Heart left ventricle (tissue), 16 donors: ENCODE results near the gene CCSER1. TPM values are rescaled to one million over a fixed set of nuclear protein-coding genes. Genes with fewer than 3 reads are reported as not detected.

ENCODE experiments used
- ATAC-seq, 4 donors: fragments of 200-7000 bp; cut with Tn5 transposase; one replicate each; pipeline ENCODE4 v1.9.1; 2020 to 2022; ENCODE audit warnings: moderate library complexity in 4 of 4, mild to moderate bottlenecking in 3 of 4, moderate number of reproducible peaks in 1 of 4
- DNase-seq, 5 donors: peaks; one replicate each; pipeline ENCODE4 v3.0.0-alpha.2; 2020
- H3K27ac ChIP-seq, 12 donors: fragments of 200-600 bp; sonication (generic) in 4 of 12; one replicate each; pipeline versions ENCODE4 v1.5.0 to v1.8.0; 2016 to 2022; ENCODE audit warnings: mild to moderate bottlenecking in 2 of 12
- H3K27me3 ChIP-seq, 9 donors: fragments of 200-600 bp; sonication (generic) in 2 of 9; one replicate each; pipeline versions ENCODE4 v1.5.1 to v1.8.0; 2016 to 2022; ENCODE audit warnings: mild to moderate bottlenecking in 3 of 9
- H3K36me3 ChIP-seq, 9 donors: fragments of 200-600 bp; sonication (generic) in 2 of 9; one replicate each; pipeline versions ENCODE4 v1.5.0 to v1.8.0; 2018 to 2022; ENCODE audit warnings: mild to moderate bottlenecking in 2 of 9
- H3K4me1 ChIP-seq, 12 donors: fragments of 200-600 bp; sonication (generic) in 4 of 12; one replicate each; pipeline versions ENCODE4 v1.5.0 to v1.8.0; 2016 to 2022; ENCODE audit warnings: mild to moderate bottlenecking in 3 of 12
- H3K4me3 ChIP-seq, 12 donors: fragments of 200-600 bp; sonication (generic) in 4 of 12; one replicate each; pipeline versions ENCODE4 v1.5.0 to v1.8.0; 2017 to 2022; ENCODE audit warnings: mild to moderate bottlenecking in 9 of 12, moderate library complexity in 4 of 12
- H3K9me3 ChIP-seq, 12 donors: fragments of 200-600 bp; sonication (generic) in 4 of 12; one replicate each; pipeline versions ENCODE4 v1.5.0 to v1.8.0; 2016 to 2022; ENCODE audit warnings: mild to moderate bottlenecking in 1 of 12
- POLR2A ChIP-seq, 2 donors: fragments of 450-650 bp; IDR thresholded peaks; one replicate each; pipeline ENCODE4 v1.6.1; 2017; ENCODE audit warnings: antibody characterized with exemption in 2 of 2, mild to moderate bottlenecking in 2 of 2, moderate library complexity in 2 of 2
- WGBS, 4 donors: extraction: QIAGEN DNeasy Blood & Tissue Kit in 2 of 4; methylation state at CpG; one replicate each; pipeline versions ENCODE4 v1.1.5 to v1.1.7; 2013 to 2018; 5-methylcytosine and 5-hydroxymethylcytosine counted together
- intact Hi-C, 10 donors: fragments of 100-400 bp; cut with DNase I; formaldehyde crosslinking; loops; one replicate each; pipeline versions ENCODE4 v1.11.1 to v1.14.2; 2022
- polyA plus RNA-seq, 2 donors: library from polyadenylated mRNA; stranded (reverse); fragments of 200-250 nt; gene quantifications; one replicate each; pipeline ENCODE4 v1.2.3, GENCODE V29; 2013
- total RNA-seq, 9 donors: library from RNA; depleted of rRNA in 2 of 9; stranded (reverse); fragments of >200 nt in 2 of 9; fragmentation: NEBNext Ultra II Directional in 3 of 9; extraction: Animal tissue kit (Norgen Biotek cat#: 25700) in 3 of 9; gene quantifications; one replicate each; pipeline versions ENCODE4 v1.1.0 to v1.2.4, GENCODE V29; 2016 to 2023
- TF ChIP-seq, protein P1 (sequence below), 12 donors: fragments of 200-600 bp; sonication (generic) in 4 of 12; IDR thresholded peaks; one replicate each; pipeline versions ENCODE4 v1.5.0 to v1.8.0; 2018 to 2022; ENCODE audit warnings: antibody characterized with exemption in 12 of 12, mild to moderate bottlenecking in 5 of 12
- donor health status: ischemic (EF 13 %, LVEDD 7.1; RV severe dilation, severe dysfunction).
- donor health status: healthy with polysubstance abuse.
- donor health status: DM: no; HTN: yes; CAD: no.
- donor health status: DM: no; HTN: no; CAD: no.
- donor health status: ischemic (EF 25% LVEDD 6.9; RV normal size, moderate dysfunction).
- donor health status: ischemic (EF 25% LVEDD 5.7; RV mildly dilated, moderate dysfunction).
- donor health status: healthy.
- donor health status: DM: yes; HTN: yes; CAD: no.
- donor health status: ischemic (EF 35%, LVEDD 5.7; RV mildly dilated, moderate dysfunction).
- donor health status: nonischemic (EF 11% LVEDD 7.7; RV severe dilation, severe dysfunction).
- donor health status: DM: yes; HTN: yes; CAD: no.
- donor health status: PGD.
- donor health status: ischemic (EF 29% LVEDD 5.4; RV normal size, mild dysfunction).
- donor health status: nonischemic (EF 23%, LVEDD 6.1; RV moderate dilation, normal function).

Gene CCSER1
- total and polyA plus RNA-seq, 11 donors, result 2.5 to 15.8 (median 12.2) TPM

DNA sequence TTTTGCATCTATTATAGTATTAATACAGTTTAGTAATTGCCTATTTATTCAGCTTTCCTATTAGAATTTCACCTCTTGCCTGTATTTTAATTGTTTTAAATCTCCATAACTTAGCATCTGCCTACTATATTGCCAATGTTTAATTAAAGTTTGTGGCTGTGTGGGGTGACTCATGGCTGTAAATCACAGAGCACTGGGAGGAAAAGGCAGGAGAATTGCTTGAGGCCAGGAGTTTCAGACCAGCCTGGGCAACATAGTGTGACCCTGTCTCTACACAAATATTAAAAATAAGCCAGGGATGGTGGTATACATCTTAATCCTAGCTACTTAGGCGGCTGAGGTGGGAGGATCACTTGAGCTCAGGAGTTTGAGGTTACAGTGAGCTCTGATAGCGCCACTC is 14.5 kb upstream of the CCSER1 start:
- 85 to 88% (median 86%) methylated on average over 2 of the region's 2 CpGs for WGBS, 4 donors
- intact Hi-C loops, result no loop called here
- Histone ChIP-seq H3K27me3 (peaks cover 0 to 2% (median 0%) of the 10 kb centered on the region in 9 donors), H3K9me3 (no peaks in the 10 kb centered on the region), H3K4me3 (no peak overlapping the region), H3K4me1 (no peaks in the 10 kb centered on the region), H3K36me3 (no peaks in the 10 kb centered on the region), H3K27ac (no peak overlapping the region)
- ATAC-seq (no peak), DNase-seq (no peak)
- no peak for TF ChIP-seq POLR2A (IDR thresholded peaks at IDR 0.05)
- TF ChIP-seq, protein P1, sequence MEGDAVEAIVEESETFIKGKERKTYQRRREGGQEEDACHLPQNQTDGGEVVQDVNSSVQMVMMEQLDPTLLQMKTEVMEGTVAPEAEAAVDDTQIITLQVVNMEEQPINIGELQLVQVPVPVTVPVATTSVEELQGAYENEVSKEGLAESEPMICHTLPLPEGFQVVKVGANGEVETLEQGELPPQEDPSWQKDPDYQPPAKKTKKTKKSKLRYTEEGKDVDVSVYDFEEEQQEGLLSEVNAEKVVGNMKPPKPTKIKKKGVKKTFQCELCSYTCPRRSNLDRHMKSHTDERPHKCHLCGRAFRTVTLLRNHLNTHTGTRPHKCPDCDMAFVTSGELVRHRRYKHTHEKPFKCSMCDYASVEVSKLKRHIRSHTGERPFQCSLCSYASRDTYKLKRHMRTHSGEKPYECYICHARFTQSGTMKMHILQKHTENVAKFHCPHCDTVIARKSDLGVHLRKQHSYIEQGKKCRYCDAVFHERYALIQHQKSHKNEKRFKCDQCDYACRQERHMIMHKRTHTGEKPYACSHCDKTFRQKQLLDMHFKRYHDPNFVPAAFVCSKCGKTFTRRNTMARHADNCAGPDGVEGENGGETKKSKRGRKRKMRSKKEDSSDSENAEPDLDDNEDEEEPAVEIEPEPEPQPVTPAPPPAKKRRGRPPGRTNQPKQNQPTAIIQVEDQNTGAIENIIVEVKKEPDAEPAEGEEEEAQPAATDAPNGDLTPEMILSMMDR (IDR thresholded peaks at IDR 0.05), result no peak

DNA sequence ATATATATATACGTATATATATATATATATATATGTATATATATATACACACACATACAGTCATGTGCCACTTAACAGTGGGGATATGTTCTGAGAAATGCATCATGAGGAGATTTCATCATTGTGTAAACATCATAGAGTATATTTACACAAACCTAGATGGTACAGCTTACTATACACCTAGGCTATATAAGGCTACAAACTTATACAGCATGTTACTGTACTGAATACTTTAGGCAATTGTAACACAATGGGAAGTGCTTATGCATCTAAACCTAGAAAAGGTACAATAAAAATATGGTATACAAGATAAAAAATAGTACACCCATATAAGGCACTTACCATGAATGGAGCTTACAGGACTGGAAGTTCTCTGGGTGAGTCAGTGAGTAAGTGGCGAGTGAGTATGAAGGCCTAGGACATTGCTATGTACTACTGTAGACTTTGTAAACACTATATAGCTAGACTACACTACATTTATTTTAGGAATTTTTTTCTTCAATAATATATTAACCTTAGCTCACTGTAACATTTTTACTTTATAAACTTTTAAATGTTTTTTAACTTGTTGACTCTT is 13.2 kb upstream of the CCSER1 start:
- Histone ChIP-seq H3K4me1 (no peaks in the 10 kb centered on the region), H3K4me3 (no peak overlapping the region), H3K27me3 (no peaks in the 10 kb centered on the region), H3K27ac (no peak overlapping the region), H3K9me3 (no peaks in the 10 kb centered on the region), H3K36me3 (no peaks in the 10 kb centered on the region)
- intact Hi-C loops, result no loop called here
- DNase-seq (no peak), ATAC-seq (no peak)
- no peak for TF ChIP-seq POLR2A (IDR thresholded peaks at IDR 0.05)
- TF ChIP-seq, protein P1 (IDR thresholded peaks at IDR 0.05), result no peak
- 47 to 81% (median 56%) methylated on average over 2 of the region's 2 CpGs for WGBS, 4 donors

DNA sequence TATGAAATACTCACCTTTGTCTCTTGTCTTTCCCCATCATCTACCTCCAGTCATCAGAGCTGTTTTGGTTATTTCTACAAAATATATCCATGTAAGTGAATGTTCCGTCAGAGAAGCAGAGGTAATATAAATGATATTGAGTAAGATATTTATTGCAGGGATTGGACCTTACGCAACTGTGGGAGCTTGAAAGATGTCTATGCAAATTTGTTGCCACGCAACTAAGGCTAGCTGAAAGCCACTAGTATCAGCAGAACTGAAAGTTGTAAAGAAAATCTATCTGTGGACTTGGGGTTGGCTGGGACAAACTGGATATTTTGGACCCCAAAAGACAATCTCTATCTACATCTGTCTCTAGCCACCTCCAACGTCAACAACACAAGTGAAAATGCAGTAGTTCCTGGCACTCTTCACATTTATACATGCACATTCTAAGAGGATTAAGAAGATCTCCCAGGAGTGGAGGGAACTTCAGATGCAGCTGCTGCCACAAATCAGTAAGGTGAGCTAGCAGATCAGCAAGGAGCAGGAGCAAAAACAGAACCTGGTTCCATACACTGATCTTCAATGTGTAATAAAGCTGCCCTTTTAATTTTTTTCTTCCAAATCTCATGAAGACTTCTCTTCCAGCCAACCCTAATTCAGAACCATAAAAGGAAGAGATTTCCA is 8.5 kb upstream of the CCSER1 start:
- no peaks in the 10 kb centered on the region for H3K27me3 ChIP-seq
- no peak for ATAC-seq
- no peak overlapping the region for H3K4me3 ChIP-seq
- 30 to 56% (median 48%) methylated on average over 4 of the region's 4 CpGs for WGBS, 4 donors
- H3K36me3 ChIP-seq, result no peaks in the 10 kb centered on the region
- intact Hi-C loops, result loop anchor here in 1 of 10 donors (5.0 kb wide), 1 partner anchor 174 kb away; no protein-coding TSS in a partner anchor
- DNase-seq, result no peak
- no peak for TF ChIP-seq POLR2A (IDR thresholded peaks at IDR 0.05)
- TF ChIP-seq, protein P1 (IDR thresholded peaks at IDR 0.05), result no peak
- H3K9me3 ChIP-seq, result no peaks in the 10 kb centered on the region
- H3K4me1 ChIP-seq, result no peaks in the 10 kb centered on the region
- H3K27ac ChIP-seq, result no peak overlapping the region

DNA sequence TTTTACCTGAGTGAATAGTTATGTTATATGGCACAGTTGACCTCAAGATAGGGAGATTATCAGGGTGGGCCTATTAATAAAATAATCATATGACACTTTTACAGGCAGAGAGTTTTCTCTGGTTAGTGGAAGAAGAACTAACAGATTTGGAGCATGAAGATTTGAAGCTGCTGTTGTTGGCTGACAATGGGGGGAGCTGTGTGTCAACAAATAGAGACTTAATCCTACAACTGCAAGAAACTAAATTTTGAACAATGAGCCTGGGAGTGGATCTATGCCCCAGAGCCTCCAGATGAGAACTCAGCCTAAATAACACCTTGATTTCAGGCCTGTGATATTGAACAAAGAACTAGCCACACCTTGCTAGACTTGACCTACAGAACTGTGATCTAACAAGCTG is 7.2 kb upstream of the CCSER1 start:
- Histone ChIP-seq H3K27me3 (no peaks in the 10 kb centered on the region), H3K9me3 (no peaks in the 10 kb centered on the region), H3K4me1 (no peaks in the 10 kb centered on the region), H3K4me3 (no peak overlapping the region), H3K27ac (no peak overlapping the region), H3K36me3 (no peaks in the 10 kb centered on the region)
- ATAC-seq (peak in 2 of 4 donors; percentile 45 to 55), DNase-seq (no peak)
- intact Hi-C loops, result loop anchor here in 4 of 10 donors (2.0 to 5.0 kb wide), 3 partner anchors 167 to 172 kb away; no protein-coding TSS in a partner anchor
- TF ChIP-seq, protein P1 (IDR thresholded peaks at IDR 0.05), result peak in 10 of 12 donors; percentile 18 to 50 (median 40)
- no peak for TF ChIP-seq POLR2A (IDR thresholded peaks at IDR 0.05)
